Amniotic epithelial cell (primary cell): Measurements from ENCODE around the gene IFITM1.
"Not testable (repeated sequence)": the region's sequence is repeated elsewhere in the genome, so short reads cannot be mapped to it uniquely, and the experiment has no call there.

Experiments
- DNase-seq: peaks from one replicate; pipeline ENCODE4 v3.0.0-alpha.2; 2010; ENCODE audit warnings: low read depth

The IFITM1 gene

GRCh38 chr11:308740-309665 is 4.8 kb upstream of the IFITM1 start:
- DNase-seq = not testable (repeated sequence)

GRCh38 chr11:309979-310572 is 3.8 kb upstream of the IFITM1 start:
- DNase-seq = not testable (repeated sequence)

GRCh38 chr11:311013-311748 is 2.7 kb upstream of the IFITM1 start:
- DNase-seq = not testable (repeated sequence)

GRCh38 chr11:312092-312816 is 1.6 kb upstream of the IFITM1 start:
- no peak for DNase-seq

GRCh38 chr11:313304-313786 is 495 bp upstream of the IFITM1 start:
- DNase-seq = no peak

- not testable (repeated sequence) for DNase-seq
Observed at GRCh38 chr11:314554-314875, 675 bp downstream of the IFITM1 start.

- DNase-seq = no peak
Observed at GRCh38 chr11:315051-315481, 1.2 kb downstream of the IFITM1 start.

GRCh38 chr11:315516-315994 is 1.7 kb downstream of the IFITM1 start:
- DNase-seq = no peak

- no peak for DNase-seq
Observed at GRCh38 chr11:316031-316701, 2.3 kb downstream of the IFITM1 start.

- no peak for DNase-seq
Observed at GRCh38 chr11:316891-317301, 3.1 kb downstream of the IFITM1 start.

- DNase-seq = not testable (repeated sequence)
Observed at GRCh38 chr11:317668-318404, 4.0 kb downstream of the IFITM1 start.

GRCh38 chr11:318405-319120 is 4.7 kb downstream of the IFITM1 start:
- not testable (repeated sequence) for DNase-seq

GRCh38 chr11:319121-319887 is 5.5 kb downstream of the IFITM1 start:
- DNase-seq = not testable (repeated sequence)

GRCh38 chr11:319888-320273 is 6.0 kb downstream of the IFITM1 start:
- not testable (repeated sequence) for DNase-seq

GRCh38 chr11:324156-324555 is 10.3 kb downstream of the IFITM1 start:
- no peak for DNase-seq

- DNase-seq = not testable (repeated sequence)
Observed at GRCh38 chr11:324593-325517, 11.0 kb downstream of the IFITM1 start.

GRCh38 chr11:325796-326591 is 12.2 kb downstream of the IFITM1 start:
- DNase-seq = no peak
